ENCODE measurements around the gene OOSP4A. TPM values are rescaled to one million over a fixed set of nuclear protein-coding genes. Genes with fewer than 3 reads are reported as not detected.

OOSP4A gene
- total and polyA plus RNA-seq, 10 donors, result not detected

GRCh38 chr11:60018058-60018457 lies 54.2 kb downstream of the OOSP4A start:
- TF ChIP-seq POLR2AphosphoS5 (IDR thresholded peaks at IDR 0.05), result no peak
- no peak for TF ChIP-seq CTCF (IDR thresholded peaks at IDR 0.05 in 8 of 11, conservative IDR thresholded peaks at IDR 0.05 in 3 of 11)
- no peak for TF ChIP-seq POLR2A (IDR thresholded peaks at IDR 0.05)
- Histone ChIP-seq H3K36me3 (no peaks in the 10 kb centered on the region), H3K27me3 (replicated peaks in 1 of 7) (peaks cover 0 to 4% (median 0%) of the 10 kb centered on the region in 7 donors), H3K9me3 (peaks cover 0 to 5% (median 0%) of the 10 kb centered on the region in 8 donors), H3K4me1 (no peaks in the 10 kb centered on the region), H3K4me3 (no peak overlapping the region), H3K27ac (no peak overlapping the region)
- intact Hi-C loops (cut with DNase I; ENCODE audit: low total_unique reads), result no loop called here
- no peak for DNase-seq
- 62 to 83% (median 69%) methylated on average over 8 of the region's 8 CpGs for WGBS, 5 donors

Other genes with a start within 250 kb of the OOSP4A start
- 10 to 100 TPM; 21.6 to 49.3 (median 30.9) TPM for gene STX3, start 208.7 kb upstream of the OOSP4A start, total RNA-seq
- gene STX3, start 208.7 kb upstream of the OOSP4A start, polyA plus RNA-seq, result 10 to 100 TPM in 1 of 3 donors, 1 to 10 TPM in 2; 5.1 to 10.9 (median 8.1) TPM
- gene MRPL16, start 153.3 kb upstream of the OOSP4A start, total RNA-seq, result 10 to 100 TPM; 35.6 to 55.9 (median 43.7) TPM
- gene MRPL16, start 153.3 kb upstream of the OOSP4A start, polyA plus RNA-seq, result 10 to 100 TPM; 65.5 to 78.9 (median 70.7) TPM
- gene CBLIF, start 118.5 kb upstream of the OOSP4A start, total RNA-seq, result not detected
- not detected for gene CBLIF, start 118.5 kb upstream of the OOSP4A start, polyA plus RNA-seq
- 10 to 100 TPM in 4 of 7 donors, 1 to 10 TPM in 3; 1.2 to 18.6 (median 11.6) TPM for gene TCN1, start 97.5 kb upstream of the OOSP4A start, total RNA-seq
- under 1 TPM; 0.26 to 0.86 (median 0.64) TPM for gene TCN1, start 97.5 kb upstream of the OOSP4A start, polyA plus RNA-seq
- not detected for gene OOSP3, start 85.3 kb upstream of the OOSP4A start, total RNA-seq
- not detected for gene OOSP3, start 85.3 kb upstream of the OOSP4A start, polyA plus RNA-seq
- not detected for gene OOSP1, start 25.6 kb upstream of the OOSP4A start, total RNA-seq
- not detected for gene OOSP1, start 25.6 kb upstream of the OOSP4A start, polyA plus RNA-seq
- not detected for gene OOSP4B, start 53.1 kb downstream of the OOSP4A start, total RNA-seq
- not detected for gene OOSP4B, start 53.1 kb downstream of the OOSP4A start, polyA plus RNA-seq
- not detected for gene OOSP2, start 76.4 kb downstream of the OOSP4A start, total RNA-seq
- gene OOSP2, start 76.4 kb downstream of the OOSP4A start, polyA plus RNA-seq, result not detected
- 10 to 100 TPM in 2 of 7 donors, 1 to 10 TPM in 5; 1.0 to 31.6 (median 6.1) TPM for gene MS4A3, start 92.6 kb downstream of the OOSP4A start, total RNA-seq
- 1 to 10 TPM in 1 of 3 donors, under 1 TPM in 2; 0.27 to 2.5 (median 0.61) TPM for gene MS4A3, start 92.6 kb downstream of the OOSP4A start, polyA plus RNA-seq
- gene MS4A2, start 124.6 kb downstream of the OOSP4A start, total RNA-seq, result under 1 TPM in 4 of 7 donors, not detected in 3; 0.50 to 0.91 (median 0.69) TPM
- gene MS4A2, start 124.6 kb downstream of the OOSP4A start, polyA plus RNA-seq, result under 1 TPM in 1 of 3 donors, not detected in 2; 0.03 TPM
- 100 to 1,000 TPM; 109 to 560 (median 309) TPM for gene MS4A6A, start 219.1 kb downstream of the OOSP4A start, total RNA-seq
- 100 to 1,000 TPM; 121 to 197 (median 176) TPM for gene MS4A6A, start 219.1 kb downstream of the OOSP4A start, polyA plus RNA-seq